Smooth muscle cell (in vitro differentiated cells): ENCODE results near the gene NFIB. TPM values are rescaled to one million over a fixed set of nuclear protein-coding genes. Genes with fewer than 3 reads are reported as not detected.

Source experiments
- DNase-seq: peaks from one replicate; lab custom pipeline; 2025; ENCODE audit not compliant: unreplicated experiment; lab: John Stamatoyannopoulos, UW
- H2AFZ ChIP-seq: fragments of 200-600 bp; sonication (generic); 2 replicates; pipeline ENCODE4 v1.6.0; 2016; ENCODE audit warnings: antibody characterized with exemption, low read depth, mild to moderate bottlenecking
- H3F3A ChIP-seq: fragments of 200-600 bp; sonication (generic); 2 replicates; pipeline ENCODE4 v1.6.0; 2017; ENCODE audit warnings: antibody characterized with exemption, low read depth
- H3K27ac ChIP-seq: fragments of 200-600 bp; sonication (generic); 2 replicates; pipeline ENCODE4 v1.5.1; 2016; ENCODE audit warnings: low read depth, mild to moderate bottlenecking
- H3K27me3 ChIP-seq: fragments of 200-600 bp; sonication (generic); 2 replicates; pipeline ENCODE4 v1.6.1; 2016; ENCODE audit warnings: low read depth, mild to moderate bottlenecking
- H3K36me3 ChIP-seq: fragments of 200-600 bp; sonication (generic); 2 replicates; pipeline ENCODE4 v1.5.1; 2016; ENCODE audit warnings: low read depth
- H3K4me1 ChIP-seq: fragments of 200-600 bp; sonication (generic); 2 replicates; pipeline ENCODE4 v1.5.1; 2016; ENCODE audit warnings: low read depth
- H3K4me2 ChIP-seq: fragments of 200-600 bp; sonication (generic); 2 replicates; pipeline ENCODE4 v1.6.0; 2016; ENCODE audit warnings: mild to moderate bottlenecking
- H3K4me3 ChIP-seq: fragments of 200-600 bp; sonication (generic); 2 replicates; pipeline ENCODE4 v1.5.1; 2016; ENCODE audit warnings: mild to moderate bottlenecking
- H3K79me2 ChIP-seq: fragments of 200-600 bp; sonication (generic); 2 replicates; pipeline ENCODE4 v1.6.0; 2016; ENCODE audit warnings: low read depth, mild to moderate bottlenecking
- H3K9ac ChIP-seq: fragments of 200-600 bp; sonication (generic); 2 replicates; pipeline ENCODE4 v1.6.0; 2016; ENCODE audit warnings: low read depth
- H3K9me3 ChIP-seq: fragments of 200-600 bp; sonication (generic); replicated peaks from 2 replicates; pipeline ENCODE4 v1.5.1; 2016; ENCODE audit warnings: low read depth
- H4K20me1 ChIP-seq: fragments of 200-600 bp; sonication (generic); 2 replicates; pipeline ENCODE4 v1.6.0; 2016; ENCODE audit warnings: low read depth
- CTCF ChIP-seq: fragments of 200-600 bp; sonication (generic); IDR thresholded peaks from 2 replicates; pipeline ENCODE4 v1.5.1; 2017; ENCODE audit warnings: borderline replicate concordance, mild to moderate bottlenecking, antibody characterized with exemption; ENCODE audit not compliant: insufficient read depth, poor library complexity, severe bottlenecking
- WGBS: methylation state at CpG from one replicate; pipeline ENCODE4 v1.1.7; 2016; ENCODE audit warnings: low lambda C conversion rate; 5-methylcytosine and 5-hydroxymethylcytosine counted together
- polyA plus RNA-seq: library from polyadenylated mRNA; unstranded; fragments of >200 nt; fragmentation: Nextera tagmentation; extraction: Ambion mirVana; gene quantifications from 2 replicates; pipeline ENCODE4 v1.2.1, GENCODE V29; 2016
- total RNA-seq: library from RNA; depleted of rRNA; stranded (reverse); fragments of >200 nt; gene quantifications from 2 replicates; pipeline ENCODE4 v1.2.3, GENCODE V29; 2014

NFIB gene
- total and polyA plus RNA-seq, 2 experiments from 2014 or later = 0.93 to 1.7 TPM

- Histone ChIP-seq H3K27ac (no peak overlapping the region), H3K9ac (no peak overlapping the region), H3F3A (no peaks in the 10 kb centered on the region), H2AFZ (no peak overlapping the region), H3K79me2 (no peaks in the 10 kb centered on the region), H3K4me2 (no peak overlapping the region), H3K27me3 (peaks cover 33% of the 10 kb centered on the region), H3K4me3 (no peak overlapping the region), H4K20me1 (no peaks in the 10 kb centered on the region), H3K9me3 (no peaks in the 10 kb centered on the region), H3K4me1 (peaks cover 8% of the 10 kb centered on the region), H3K36me3 (no peaks in the 10 kb centered on the region)
- 59% methylated on average over 8 of the region's 8 CpGs for WGBS
- no peak for TF ChIP-seq CTCF
- DNase-seq = no peak
Measured at GRCh38 chr9:14232111-14232510, 81.8 kb downstream of the NFIB start.

GRCh38 chr9:14231196-14231990 lies 82.5 kb downstream of the NFIB start:
- H3K79me2 ChIP-seq = no peaks in the 10 kb centered on the region
- 72% methylated on average over 5 of the region's 5 CpGs for WGBS

GRCh38 chr9:14228602-14229001 lies 85.3 kb downstream of the NFIB start:
- no peak overlapping the region for H3K27ac ChIP-seq
- H3K79me2 ChIP-seq = no peaks in the 10 kb centered on the region
- H3K36me3 ChIP-seq = no peaks in the 10 kb centered on the region
- H3K4me3 ChIP-seq = no peak overlapping the region
- DNase-seq = no peak
- H4K20me1 ChIP-seq = no peaks in the 10 kb centered on the region
- H3K9ac ChIP-seq = no peak overlapping the region
- TF ChIP-seq CTCF = no peak
- peaks cover 12% of the 10 kb centered on the region for H3K27me3 ChIP-seq
- no peaks in the 10 kb centered on the region for H3F3A ChIP-seq
- no peak overlapping the region for H2AFZ ChIP-seq
- H3K9me3 ChIP-seq = no peaks in the 10 kb centered on the region
- no peak overlapping the region for H3K4me2 ChIP-seq
- peaks cover 8% of the 10 kb centered on the region for H3K4me1 ChIP-seq
- 93% methylated on average over 1 of the region's 1 CpG for WGBS

More at GRCh38 chr9:14231196-14231990, 82.5 kb downstream of the NFIB start:
- Histone ChIP-seq H4K20me1 (no peaks in the 10 kb centered on the region), H3K9ac (no peak overlapping the region), H3K27me3 (peaks cover 26% of the 10 kb centered on the region), H3K9me3 (no peaks in the 10 kb centered on the region), H2AFZ (no peak overlapping the region), H3K4me2 (no peak overlapping the region), H3K27ac (no peak overlapping the region), H3F3A (no peaks in the 10 kb centered on the region), H3K4me3 (no peak overlapping the region), H3K4me1 (peaks cover 8% of the 10 kb centered on the region), H3K36me3 (no peaks in the 10 kb centered on the region)
- no peak for DNase-seq
- TF ChIP-seq CTCF = no peak
